Panc1 (cell line): ENCODE results near the gene POLA1.

Experiments
- CTCF ChIP-seq: fragments of 450-650 bp; IDR thresholded peaks from 2 replicates; pipeline ENCODE4 v1.5.1; 2017; ENCODE audit warnings: mild to moderate bottlenecking
- POLR2AphosphoS5 ChIP-seq: IDR thresholded peaks from 2 replicates; pipeline ENCODE4 v1.6.1; 2012; ENCODE audit warnings: mild to moderate bottlenecking, low read depth, low read length, moderate library complexity

DNA sequence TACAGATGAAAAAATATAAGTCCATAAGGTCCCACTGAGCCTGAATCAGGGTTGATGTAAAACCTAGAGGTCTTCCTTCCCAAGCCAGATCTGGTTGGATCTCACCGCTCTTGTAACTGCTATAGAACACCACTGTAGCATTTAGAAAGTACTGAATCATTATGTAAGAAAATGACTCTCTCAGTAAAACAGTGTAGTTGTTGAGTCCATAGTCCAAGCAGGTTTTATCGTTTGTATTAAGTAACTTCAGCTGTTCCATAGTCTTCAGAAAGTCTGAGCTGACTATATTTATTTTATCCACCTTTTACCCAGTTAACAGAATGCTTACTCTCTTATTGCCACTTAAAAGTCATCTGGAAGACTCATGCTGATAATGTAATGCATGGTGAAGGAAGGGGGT is 82.2 kb downstream of the POLA1 start:
- TF ChIP-seq CTCF: no peak
- TF ChIP-seq POLR2AphosphoS5: no peak
